ENCODE results near the gene MPPED1.

MPPED1 gene

GRCh38 chr22:43428521-43428920 is 16.7 kb downstream of the MPPED1 start:
- no peak overlapping the region for H2BK120ac ChIP-seq (ENCODE audit: low read depth, low read length)
- no peak overlapping the region for H3K4me3 ChIP-seq (ENCODE audit: insufficient read depth in 1 of 2, low read depth in 1 of 2, low read length in 2 of 2)
- no peaks in the 10 kb centered on the region for H3K79me1 ChIP-seq (replicated peaks; ENCODE audit: low read length, poor library complexity, severe bottlenecking)
- H3K9ac ChIP-seq (ENCODE audit: low read length) = no peak overlapping the region
- no peak overlapping the region for H2BK5ac ChIP-seq (ENCODE audit: low read depth, low read length, poor library complexity, severe bottlenecking)
- DNase-seq = no peak
- H2BK15ac ChIP-seq (ENCODE audit: low read depth, poor library complexity, severe bottlenecking) = no peak overlapping the region
- no peak overlapping the region for H3K23ac ChIP-seq (ENCODE audit: low read length in 2 of 2)
- no peak overlapping the region for H2BK12ac ChIP-seq (ENCODE audit: low read length in 2 of 2)
- H3K4me2 ChIP-seq (ENCODE audit: low read length, poor library complexity, severe bottlenecking) = no peak overlapping the region
- no peak overlapping the region for H4K91ac ChIP-seq (ENCODE audit: low read length)
- no peak overlapping the region for H4K8ac ChIP-seq (ENCODE audit: low read length)
- no peak overlapping the region for H3K4ac ChIP-seq (ENCODE audit: low read depth in 1 of 2, low read length in 2 of 2)
- H3K14ac ChIP-seq (ENCODE audit: low read length in 2 of 2) = no peak overlapping the region
- H3K18ac ChIP-seq (ENCODE audit: low read depth in 1 of 2, low read length in 2 of 2) = no peak overlapping the region
- H3K9me3 ChIP-seq (ENCODE audit: control insufficient read depth, low read length) = no peaks in the 10 kb centered on the region
- no peak overlapping the region for H2AK5ac ChIP-seq (ENCODE audit: low read length, severe bottlenecking)
- H3K27ac ChIP-seq (ENCODE audit: low read length, poor library complexity, severe bottlenecking) = no peak overlapping the region
- H3K36me3 ChIP-seq (ENCODE audit: control insufficient read depth in 1 of 2, insufficient read depth in 2 of 2, low read depth in 1 of 2, low read length in 2 of 2) = no peaks in the 10 kb centered on the region
- peaks cover 24 to 83% of the 10 kb centered on the region in 2 experiments for H3K27me3 ChIP-seq (ENCODE audit: control insufficient read depth in 1 of 2, insufficient read depth in 1 of 2, low read length in 2 of 2)
- WGBS = 85% methylated on average over 9 of the region's 9 CpGs
- no peaks in the 10 kb centered on the region for H3K4me1 ChIP-seq (ENCODE audit: control insufficient read depth, insufficient read depth, low read depth, low read length)
- H2AFZ ChIP-seq (ENCODE audit: low read depth, low read length) = no peak overlapping the region

- 96% methylated on average over 4 of the region's 5 CpGs for WGBS
- H3K79me1 ChIP-seq (replicated peaks; ENCODE audit: low read length, poor library complexity, severe bottlenecking) = no peaks in the 10 kb centered on the region
- no peak overlapping the region for H2BK12ac ChIP-seq (ENCODE audit: low read length in 2 of 2)
- no peak overlapping the region for H3K4ac ChIP-seq (ENCODE audit: low read depth in 1 of 2, low read length in 2 of 2)
- no peaks in the 10 kb centered on the region for H3K4me1 ChIP-seq (ENCODE audit: control insufficient read depth, insufficient read depth, low read depth, low read length)
- no peak overlapping the region for H2AK5ac ChIP-seq (ENCODE audit: low read length, severe bottlenecking)
- DNase-seq = no peak
- H3K4me2 ChIP-seq (ENCODE audit: low read length, poor library complexity, severe bottlenecking) = no peak overlapping the region
- no peak overlapping the region for H2BK120ac ChIP-seq (ENCODE audit: low read depth, low read length)
- no peak overlapping the region for H2BK15ac ChIP-seq (ENCODE audit: low read depth, poor library complexity, severe bottlenecking)
- H3K4me3 ChIP-seq (ENCODE audit: insufficient read depth in 1 of 2, low read depth in 1 of 2, low read length in 2 of 2) = no peak overlapping the region
- H3K36me3 ChIP-seq (ENCODE audit: control insufficient read depth in 1 of 2, insufficient read depth in 2 of 2, low read depth in 1 of 2, low read length in 2 of 2) = no peaks in the 10 kb centered on the region
- no peak overlapping the region for H3K23ac ChIP-seq (ENCODE audit: low read length in 2 of 2)
- no peak overlapping the region for H4K8ac ChIP-seq (ENCODE audit: low read length)
- H3K27ac ChIP-seq (ENCODE audit: low read length, poor library complexity, severe bottlenecking) = no peak overlapping the region
- no peak overlapping the region for H2BK5ac ChIP-seq (ENCODE audit: low read depth, low read length, poor library complexity, severe bottlenecking)
- H4K91ac ChIP-seq (ENCODE audit: low read length) = no peak overlapping the region
- H3K14ac ChIP-seq (ENCODE audit: low read length in 2 of 2) = no peak overlapping the region
- no peak overlapping the region for H2AFZ ChIP-seq (ENCODE audit: low read depth, low read length)
- no peak overlapping the region for H3K9ac ChIP-seq (ENCODE audit: low read length)
- H3K9me3 ChIP-seq (ENCODE audit: control insufficient read depth, low read length) = no peaks in the 10 kb centered on the region
- H3K27me3 ChIP-seq (ENCODE audit: control insufficient read depth in 1 of 2, insufficient read depth in 1 of 2, low read length in 2 of 2) = peaks cover 24 to 81% of the 10 kb centered on the region in 2 experiments
- no peak overlapping the region for H3K18ac ChIP-seq (ENCODE audit: low read depth in 1 of 2, low read length in 2 of 2)
These were observed 17.6 kb downstream of the MPPED1 start for GRCh38 chr22:43429426-43429825.

- no peak overlapping the region for H4K91ac ChIP-seq (ENCODE audit: low read length)
- no peak overlapping the region for H2BK15ac ChIP-seq (ENCODE audit: low read depth, poor library complexity, severe bottlenecking)
- H2BK12ac ChIP-seq (ENCODE audit: low read length in 2 of 2) = no peak overlapping the region
- H3K14ac ChIP-seq (ENCODE audit: low read length in 2 of 2) = no peak overlapping the region
- H3K9me3 ChIP-seq (ENCODE audit: control insufficient read depth, low read length) = no peaks in the 10 kb centered on the region
- H3K27me3 ChIP-seq (ENCODE audit: control insufficient read depth in 1 of 2, insufficient read depth in 1 of 2, low read length in 2 of 2) = peaks cover 24 to 79% of the 10 kb centered on the region in 2 experiments
- H3K23ac ChIP-seq (ENCODE audit: low read length in 2 of 2) = no peak overlapping the region
- H3K9ac ChIP-seq (ENCODE audit: low read length) = no peak overlapping the region
- H2BK120ac ChIP-seq (ENCODE audit: low read depth, low read length) = no peak overlapping the region
- H3K79me1 ChIP-seq (replicated peaks; ENCODE audit: low read length, poor library complexity, severe bottlenecking) = no peaks in the 10 kb centered on the region
- H3K4ac ChIP-seq (ENCODE audit: low read depth in 1 of 2, low read length in 2 of 2) = no peak overlapping the region
- no peak overlapping the region for H2AFZ ChIP-seq (ENCODE audit: low read depth, low read length)
- H4K8ac ChIP-seq (ENCODE audit: low read length) = no peak overlapping the region
- no peaks in the 10 kb centered on the region for H3K4me1 ChIP-seq (ENCODE audit: control insufficient read depth, insufficient read depth, low read depth, low read length)
- no peaks in the 10 kb centered on the region for H3K36me3 ChIP-seq (ENCODE audit: control insufficient read depth in 1 of 2, insufficient read depth in 2 of 2, low read depth in 1 of 2, low read length in 2 of 2)
- no peak overlapping the region for H2AK5ac ChIP-seq (ENCODE audit: low read length, severe bottlenecking)
- no peak for DNase-seq
- no peak overlapping the region for H3K18ac ChIP-seq (ENCODE audit: low read depth in 1 of 2, low read length in 2 of 2)
- H3K27ac ChIP-seq (ENCODE audit: low read length, poor library complexity, severe bottlenecking) = no peak overlapping the region
- no peak overlapping the region for H2BK5ac ChIP-seq (ENCODE audit: low read depth, low read length, poor library complexity, severe bottlenecking)
- no peak overlapping the region for H3K4me2 ChIP-seq (ENCODE audit: low read length, poor library complexity, severe bottlenecking)
- H3K4me3 ChIP-seq (ENCODE audit: insufficient read depth in 1 of 2, low read depth in 1 of 2, low read length in 2 of 2) = no peak overlapping the region
- WGBS = 72% methylated on average over 5 of the region's 8 CpGs
These were observed 20.2 kb downstream of the MPPED1 start for GRCh38 chr22:43431808-43432554.

- H3K4ac ChIP-seq (ENCODE audit: low read depth in 1 of 2, low read length in 2 of 2) = no peak overlapping the region
- H3K23ac ChIP-seq (ENCODE audit: low read length in 2 of 2) = no peak overlapping the region
- H3K4me3 ChIP-seq (ENCODE audit: insufficient read depth in 1 of 2, low read depth in 1 of 2, low read length in 2 of 2) = no peak overlapping the region
- H3K79me1 ChIP-seq (replicated peaks; ENCODE audit: low read length, poor library complexity, severe bottlenecking) = no peaks in the 10 kb centered on the region
- H3K4me1 ChIP-seq (ENCODE audit: control insufficient read depth, insufficient read depth, low read depth, low read length) = no peaks in the 10 kb centered on the region
- no peaks in the 10 kb centered on the region for H3K36me3 ChIP-seq (ENCODE audit: control insufficient read depth in 1 of 2, insufficient read depth in 2 of 2, low read depth in 1 of 2, low read length in 2 of 2)
- DNase-seq = no peak
- H2AK5ac ChIP-seq (ENCODE audit: low read length, severe bottlenecking) = no peak overlapping the region
- H3K9me3 ChIP-seq (ENCODE audit: control insufficient read depth, low read length) = no peaks in the 10 kb centered on the region
- no peak overlapping the region for H3K9ac ChIP-seq (ENCODE audit: low read length)
- no peak overlapping the region for H4K8ac ChIP-seq (ENCODE audit: low read length)
- H4K91ac ChIP-seq (ENCODE audit: low read length) = no peak overlapping the region
- no peak overlapping the region for H2BK15ac ChIP-seq (ENCODE audit: low read depth, poor library complexity, severe bottlenecking)
- WGBS = 71% methylated on average over 5 of the region's 5 CpGs
- no peak overlapping the region for H3K18ac ChIP-seq (ENCODE audit: low read depth in 1 of 2, low read length in 2 of 2)
- no peak overlapping the region for H2BK120ac ChIP-seq (ENCODE audit: low read depth, low read length)
- no peak overlapping the region for H2BK5ac ChIP-seq (ENCODE audit: low read depth, low read length, poor library complexity, severe bottlenecking)
- no peak overlapping the region for H3K27ac ChIP-seq (ENCODE audit: low read length, poor library complexity, severe bottlenecking)
- H3K4me2 ChIP-seq (ENCODE audit: low read length, poor library complexity, severe bottlenecking) = no peak overlapping the region
- H2AFZ ChIP-seq (ENCODE audit: low read depth, low read length) = no peak overlapping the region
- peaks cover 28 to 79% of the 10 kb centered on the region in 2 experiments for H3K27me3 ChIP-seq (ENCODE audit: control insufficient read depth in 1 of 2, insufficient read depth in 1 of 2, low read length in 2 of 2)
- no peak overlapping the region for H3K14ac ChIP-seq (ENCODE audit: low read length in 2 of 2)
- no peak overlapping the region for H2BK12ac ChIP-seq (ENCODE audit: low read length in 2 of 2)
These were observed 21.1 kb downstream of the MPPED1 start for GRCh38 chr22:43432883-43433415.
